BE2C (cell line): ENCODE measurements around the gene SRC.

Source experiments
- DNase-seq: peaks from one replicate; pipeline ENCODE4 v3.0.0-alpha.2; 2020
- H3K27me3 ChIP-seq: fragments of 250-450 bp; sonication (Bioruptor Pico); 2 replicates; pipeline ENCODE4 v1.5.1; 2020; ENCODE audit warnings: mild to moderate bottlenecking
- H3K36me3 ChIP-seq: fragments of 250-450 bp; sonication (Bioruptor Pico); 2 replicates; pipeline ENCODE4 v1.5.1; 2020; ENCODE audit warnings: mild to moderate bottlenecking
- H3K4me1 ChIP-seq: fragments of 250-450 bp; sonication (Bioruptor Pico); 2 replicates; pipeline ENCODE4 v1.5.1; 2020
- H3K4me3 ChIP-seq: 2 replicates; pipeline ENCODE4 v1.5.1; 2011; ENCODE audit warnings: low read depth, low read length
- H3K9me3 ChIP-seq: fragments of 250-450 bp; sonication (Bioruptor Pico); 2 replicates; pipeline ENCODE4 v1.5.1; 2020
- TF ChIP-seq, protein P1 (sequence below): IDR thresholded peaks from 2 replicates; pipeline ENCODE4 v1.5.1; 2012; ENCODE audit warnings: mild to moderate bottlenecking, low read depth, low read length

SRC gene

DNA sequence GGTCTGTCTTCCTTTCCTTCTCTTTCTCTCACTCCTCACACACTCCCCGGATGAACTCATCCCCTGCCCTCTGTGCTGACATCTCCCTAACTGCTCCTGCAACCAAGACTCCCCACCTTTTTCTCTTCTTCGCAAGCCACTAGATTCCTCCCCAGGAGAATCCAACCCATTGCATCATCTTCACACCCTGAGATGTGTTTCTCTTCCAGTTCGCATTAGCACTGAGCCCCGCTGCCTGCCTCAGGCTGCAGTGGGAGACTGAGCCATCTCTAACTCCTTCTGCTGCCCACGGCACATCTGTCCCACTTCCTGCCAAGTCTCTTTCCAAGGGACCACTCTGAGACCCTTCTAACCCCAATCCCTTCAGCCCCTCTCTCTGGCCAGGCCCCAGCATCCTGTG lies 107.9 kb downstream of the SRC start:
- no peak overlapping the region for H3K4me3 ChIP-seq
- no peaks in the 10 kb centered on the region for H3K36me3 ChIP-seq
- no peak for DNase-seq
- H3K27me3 ChIP-seq = no peaks in the 10 kb centered on the region
- TF ChIP-seq, protein P1, sequence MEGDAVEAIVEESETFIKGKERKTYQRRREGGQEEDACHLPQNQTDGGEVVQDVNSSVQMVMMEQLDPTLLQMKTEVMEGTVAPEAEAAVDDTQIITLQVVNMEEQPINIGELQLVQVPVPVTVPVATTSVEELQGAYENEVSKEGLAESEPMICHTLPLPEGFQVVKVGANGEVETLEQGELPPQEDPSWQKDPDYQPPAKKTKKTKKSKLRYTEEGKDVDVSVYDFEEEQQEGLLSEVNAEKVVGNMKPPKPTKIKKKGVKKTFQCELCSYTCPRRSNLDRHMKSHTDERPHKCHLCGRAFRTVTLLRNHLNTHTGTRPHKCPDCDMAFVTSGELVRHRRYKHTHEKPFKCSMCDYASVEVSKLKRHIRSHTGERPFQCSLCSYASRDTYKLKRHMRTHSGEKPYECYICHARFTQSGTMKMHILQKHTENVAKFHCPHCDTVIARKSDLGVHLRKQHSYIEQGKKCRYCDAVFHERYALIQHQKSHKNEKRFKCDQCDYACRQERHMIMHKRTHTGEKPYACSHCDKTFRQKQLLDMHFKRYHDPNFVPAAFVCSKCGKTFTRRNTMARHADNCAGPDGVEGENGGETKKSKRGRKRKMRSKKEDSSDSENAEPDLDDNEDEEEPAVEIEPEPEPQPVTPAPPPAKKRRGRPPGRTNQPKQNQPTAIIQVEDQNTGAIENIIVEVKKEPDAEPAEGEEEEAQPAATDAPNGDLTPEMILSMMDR = no peak
- peaks cover 9% of the 10 kb centered on the region for H3K9me3 ChIP-seq
- H3K4me1 ChIP-seq = no peaks in the 10 kb centered on the region

DNA sequence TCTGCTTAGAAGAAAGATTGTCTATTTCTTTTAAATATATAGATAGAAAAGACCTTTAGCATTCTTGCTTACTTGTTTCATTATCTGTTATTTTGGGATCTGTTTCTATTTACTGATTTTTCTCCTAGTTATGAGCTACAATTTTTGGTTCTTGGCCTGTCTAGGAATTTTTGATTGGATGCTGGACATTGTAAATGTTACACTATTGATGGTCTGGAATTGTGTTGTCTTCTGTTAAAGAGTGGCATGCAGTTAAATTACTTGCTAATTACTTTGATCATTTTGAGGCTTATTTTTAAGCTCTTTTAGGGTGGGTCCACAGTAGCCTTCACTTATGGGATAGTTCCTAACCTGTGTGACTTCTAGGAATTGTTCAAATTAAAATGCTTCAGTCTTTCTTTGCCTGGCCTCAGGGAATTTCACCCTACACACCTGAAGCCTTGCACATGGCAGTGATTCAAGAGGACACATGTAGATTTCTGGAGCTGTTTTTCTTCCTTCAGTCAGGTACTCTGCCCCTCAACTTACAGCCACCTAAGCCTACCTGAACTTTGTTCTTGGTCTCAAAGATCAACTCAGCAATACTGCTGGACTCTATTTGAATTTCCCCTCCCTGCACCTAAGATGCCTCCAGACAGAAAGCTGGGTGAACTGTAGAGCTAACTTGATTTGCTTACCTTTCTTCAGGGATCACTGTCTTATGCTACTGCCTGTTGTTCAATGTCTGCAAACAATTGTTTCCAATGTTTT lies 108.9 kb downstream of the SRC start:
- TF ChIP-seq, protein P1 = no peak
- H3K9me3 ChIP-seq = peaks cover 9% of the 10 kb centered on the region
- no peak overlapping the region for H3K4me3 ChIP-seq
- no peak for DNase-seq
- no peaks in the 10 kb centered on the region for H3K4me1 ChIP-seq
- no peaks in the 10 kb centered on the region for H3K27me3 ChIP-seq
- H3K36me3 ChIP-seq = no peaks in the 10 kb centered on the region
